DOHH2 (cell line): Measurements from ENCODE around the gene IL1R1.

ENCODE experiments used
- H3F3A ChIP-seq: fragments of 200-600 bp; sonication (generic), shearing (Covaris generic); 2 replicates; pipeline ENCODE4 v1.6.0; 2016; ENCODE audit warnings: antibody characterized with exemption, mild to moderate bottlenecking; ENCODE audit not compliant: control insufficient read depth, insufficient read depth
- H3K27ac ChIP-seq: fragments of 200-600 bp; sonication (generic); 2 replicates; pipeline ENCODE4 v1.5.1; 2014; ENCODE audit warnings: low read depth, mild to moderate bottlenecking, low read length, moderate library complexity
- H3K27me3 ChIP-seq: fragments of 200-600 bp; sonication (generic); 2 replicates; pipeline ENCODE4 v1.6.1; 2014; ENCODE audit warnings: mild to moderate bottlenecking, low read length, mixed read lengths; ENCODE audit not compliant: control insufficient read depth
- H3K36me3 ChIP-seq: fragments of 200-600 bp; sonication (generic); 2 replicates; pipeline ENCODE4 v1.6.1; 2014; ENCODE audit warnings: mild to moderate bottlenecking, low read length, moderate library complexity, mixed read lengths; ENCODE audit not compliant: control insufficient read depth
- H3K4me1 ChIP-seq: fragments of 200-600 bp; sonication (generic); 2 replicates; pipeline ENCODE4 v1.6.1; 2014; ENCODE audit warnings: mild to moderate bottlenecking, low read length, mixed read lengths; ENCODE audit not compliant: control insufficient read depth
- H3K4me2 ChIP-seq: fragments of 200-600 bp; sonication (generic); 2 replicates; pipeline ENCODE4 v1.6.0; 2014; ENCODE audit warnings: mild to moderate bottlenecking, low read length, moderate library complexity
- H3K4me3 ChIP-seq: fragments of 200-600 bp; sonication (generic); 2 replicates; pipeline ENCODE4 v1.5.1; 2014; ENCODE audit warnings: mild to moderate bottlenecking, low read length, mixed read lengths
- H3K79me2 ChIP-seq: fragments of 200-600 bp; sonication (generic); 2 replicates; pipeline ENCODE4 v1.6.1; 2014; ENCODE audit warnings: mild to moderate bottlenecking, low read length, mixed read lengths; ENCODE audit not compliant: control insufficient read depth
- H3K9me2 ChIP-seq: fragments of 200-600 bp; sonication (generic); replicated peaks from 2 replicates; pipeline ENCODE4 v1.6.1; 2014; ENCODE audit warnings: mild to moderate bottlenecking, low read length, mixed read lengths; ENCODE audit not compliant: control insufficient read depth
- H3K9me3 ChIP-seq: fragments of 200-600 bp; sonication (generic); 2 replicates; pipeline ENCODE4 v1.6.1; 2014; ENCODE audit warnings: antibody characterized with exemption, low read length, mixed read lengths; ENCODE audit not compliant: control insufficient read depth, insufficient read depth
- H4K20me1 ChIP-seq: fragments of 200-600 bp; sonication (generic); 2 replicates; pipeline ENCODE4 v1.6.0; 2014; ENCODE audit warnings: low read depth, mild to moderate bottlenecking, antibody characterized with exemption, low read length, moderate library complexity; ENCODE audit not compliant: control insufficient read depth, insufficient read depth
- CTCF ChIP-seq: fragments of 200-600 bp; sonication (generic); IDR thresholded peaks from one replicate; pipeline ENCODE4 v1.5.1; 2014; ENCODE audit warnings: antibody characterized with exemption, mild to moderate bottlenecking, low read depth, low read length; ENCODE audit not compliant: poor library complexity, severe bottlenecking
- EZH2phosphoT487 ChIP-seq: fragments of 200-600 bp; sonication (generic); IDR thresholded peaks from 2 replicates; pipeline ENCODE4 v1.6.1; 2017; ENCODE audit warnings: borderline replicate concordance, mild to moderate bottlenecking, antibody characterized with exemption, low read length, moderate library complexity, mixed read lengths

IL1R1 gene

GRCh38 chr2:102141970-102142828 lies at the start of gene IL1R1:
Gene IL1R1, plus strand, starts transcription at chr2:102142746. Its CDS starts 14,979 bp downstream, at chr2:102157725.
- Histone ChIP-seq H3K27me3 (no peaks in the 10 kb centered on the region), H3K79me2 (no peaks in the 10 kb centered on the region), H3K4me2 (no peak within 1 kb of the TSS), H3K36me3 (no peaks in the 10 kb centered on the region), H3K27ac (no peak within 1 kb of the TSS), H4K20me1 (no peaks in the 10 kb centered on the region), H3K4me3 (no peak within 1 kb of the TSS), H3K9me3 (no peaks in the 10 kb centered on the region; the same call in 1 of the 2 replicates), H3K9me2 (no peaks in the 10 kb centered on the region), H3K4me1 (no peaks in the 10 kb centered on the region), H3F3A (no peaks in the 10 kb centered on the region)
- no peak for TF ChIP-seq CTCF
- no peak for TF ChIP-seq EZH2phosphoT487

GRCh38 chr2:102093662-102094061 lies 48.9 kb upstream of the IL1R1 start:
- Histone ChIP-seq H3K36me3 (no peaks in the 10 kb centered on the region), H3K9me2 (no peaks in the 10 kb centered on the region), H3K4me3 (no peak overlapping the region), H3K79me2 (no peaks in the 10 kb centered on the region), H4K20me1 (no peaks in the 10 kb centered on the region), H3K27ac (no peak overlapping the region), H3K9me3 (no peaks in the 10 kb centered on the region), H3F3A (no peaks in the 10 kb centered on the region), H3K4me1 (no peaks in the 10 kb centered on the region), H3K4me2 (no peak overlapping the region), H3K27me3 (no peaks in the 10 kb centered on the region)
- TF ChIP-seq EZH2phosphoT487 = no peak
- no peak for TF ChIP-seq CTCF

GRCh38 chr2:102094917-102095316 lies 47.6 kb upstream of the IL1R1 start:
- H3K27ac ChIP-seq = no peak overlapping the region
- no peaks in the 10 kb centered on the region for H3K9me3 ChIP-seq
- no peaks in the 10 kb centered on the region for H3F3A ChIP-seq

More at GRCh38 chr2:102094917-102095316, 47.6 kb upstream of the IL1R1 start:
- no peaks in the 10 kb centered on the region for H3K9me2 ChIP-seq
- H3K36me3 ChIP-seq = no peaks in the 10 kb centered on the region
- no peaks in the 10 kb centered on the region for H3K79me2 ChIP-seq
- no peaks in the 10 kb centered on the region for H3K27me3 ChIP-seq
- no peak for TF ChIP-seq EZH2phosphoT487
- no peak for TF ChIP-seq CTCF
- no peak overlapping the region for H3K4me3 ChIP-seq
- no peaks in the 10 kb centered on the region for H4K20me1 ChIP-seq
- H3K4me1 ChIP-seq = no peaks in the 10 kb centered on the region
- H3K4me2 ChIP-seq = no peak overlapping the region
